Ammon's horn (tissue), 1 donor: ENCODE data around the gene CADPS2.

Experiments
- DNase-seq: peaks from one replicate; pipeline ENCODE4 v3.0.0-alpha.2; 2016; ENCODE audit warnings: low spot score

Gene CADPS2

DNA sequence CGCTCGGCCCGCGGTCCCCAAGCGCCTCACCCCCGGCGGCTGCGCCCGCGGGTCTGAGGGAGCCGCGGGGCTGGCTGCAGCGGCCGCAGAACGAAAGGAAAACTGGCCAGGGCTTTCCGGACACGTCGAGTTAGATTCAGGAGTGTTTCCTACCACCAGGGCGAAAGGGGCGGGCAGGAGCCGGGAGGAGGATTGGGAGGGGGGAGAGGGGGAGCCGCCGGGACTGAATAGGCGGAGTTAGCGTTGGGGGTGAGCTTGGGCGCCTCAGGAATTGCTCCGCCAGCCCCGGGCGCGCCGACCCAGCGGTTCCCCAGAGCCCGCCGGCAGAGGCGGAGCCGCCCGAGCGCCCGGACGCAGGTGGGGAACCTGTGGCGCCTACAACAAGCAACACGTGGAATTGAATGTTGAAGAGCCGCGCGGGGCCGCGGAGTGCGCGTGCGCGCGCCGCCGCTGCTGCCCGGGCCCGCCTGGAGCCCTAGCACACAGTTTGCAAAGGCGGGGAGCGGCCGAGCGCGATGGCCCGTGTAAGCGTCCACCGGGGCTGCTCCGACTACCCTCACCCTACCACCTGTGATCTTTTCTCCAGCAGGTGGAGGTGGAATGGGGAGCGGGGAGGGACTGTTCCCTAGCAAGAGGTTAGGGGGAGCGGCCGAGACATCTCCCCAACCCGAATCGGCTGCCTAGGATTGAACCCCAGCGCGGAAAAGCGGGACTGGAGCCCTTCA is at the start of gene CADPS2:
Gene CADPS2 (minus strand): TSS at position 104 of the 725 bp plus-strand sequence. CDS start 123 bp downstream, outside the sequence.
- peak; percentile 77 for DNase-seq

DNA sequence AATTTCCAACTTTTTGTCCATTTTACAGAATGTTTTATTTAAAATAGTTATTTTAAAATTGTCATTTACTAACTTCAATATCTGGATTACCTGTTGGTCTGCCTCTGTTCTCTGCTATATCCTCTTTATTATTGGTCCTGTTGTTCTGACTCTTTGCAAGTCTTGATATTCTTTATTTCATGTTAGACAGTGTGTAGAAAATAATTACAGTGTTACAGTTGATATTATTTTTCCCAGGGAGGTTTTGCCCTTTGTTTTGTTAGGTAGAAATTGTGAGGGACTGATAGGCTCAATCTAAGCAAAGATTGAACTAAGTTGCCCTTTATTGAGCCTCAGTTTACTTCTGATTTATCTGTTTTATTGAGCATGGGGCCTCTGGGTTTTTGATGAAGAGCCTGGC is 49.4 kb upstream of the CADPS2 start:
- no peak for DNase-seq

- DNase-seq = no peak
Observed at GRCh38 chr7:122919643-122920181, 33.5 kb upstream of the CADPS2 start.

DNA sequence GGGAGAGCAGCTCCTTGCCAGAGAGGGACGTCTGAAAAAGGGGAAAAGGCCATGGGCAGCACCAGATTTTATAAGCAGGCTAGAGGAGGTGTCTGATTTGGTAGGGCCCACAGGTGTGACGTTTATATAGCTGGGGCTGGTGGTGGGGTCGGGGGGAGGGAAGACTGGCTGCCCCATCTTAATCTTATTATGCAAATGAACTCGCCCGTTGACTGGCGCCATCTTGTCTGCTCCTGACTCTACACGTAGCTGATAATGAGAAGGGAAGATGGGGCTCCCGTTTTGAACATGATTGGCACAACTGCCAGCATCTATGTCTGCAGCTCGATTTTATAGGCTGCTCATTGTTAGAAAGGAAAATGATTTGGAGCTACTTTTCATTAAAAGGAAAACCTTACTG is 28.6 kb upstream of the CADPS2 start:
- DNase-seq = no peak

- no peak for DNase-seq
Observed at GRCh38 chr7:122913608-122914007, 27.3 kb upstream of the CADPS2 start.

- no peak for DNase-seq
Observed at GRCh38 chr7:122902751-122903495, 16.7 kb upstream of the CADPS2 start.

- DNase-seq = no peak
Observed at GRCh38 chr7:122901250-122901649, 15.0 kb upstream of the CADPS2 start.

- DNase-seq = no peak
Observed at GRCh38 chr7:122896509-122896908, 10.2 kb upstream of the CADPS2 start.

GRCh38 chr7:122893486-122893885 is 7.2 kb upstream of the CADPS2 start:
- DNase-seq = no peak

- no peak for DNase-seq
Observed at GRCh38 chr7:122889116-122889515, 2.9 kb upstream of the CADPS2 start.

- DNase-seq = no peak
Observed at GRCh38 chr7:122887848-122888247, 1.6 kb upstream of the CADPS2 start.

GRCh38 chr7:122887198-122887597 is 938 bp upstream of the CADPS2 start:
- peak; percentile 84 for DNase-seq

DNA sequence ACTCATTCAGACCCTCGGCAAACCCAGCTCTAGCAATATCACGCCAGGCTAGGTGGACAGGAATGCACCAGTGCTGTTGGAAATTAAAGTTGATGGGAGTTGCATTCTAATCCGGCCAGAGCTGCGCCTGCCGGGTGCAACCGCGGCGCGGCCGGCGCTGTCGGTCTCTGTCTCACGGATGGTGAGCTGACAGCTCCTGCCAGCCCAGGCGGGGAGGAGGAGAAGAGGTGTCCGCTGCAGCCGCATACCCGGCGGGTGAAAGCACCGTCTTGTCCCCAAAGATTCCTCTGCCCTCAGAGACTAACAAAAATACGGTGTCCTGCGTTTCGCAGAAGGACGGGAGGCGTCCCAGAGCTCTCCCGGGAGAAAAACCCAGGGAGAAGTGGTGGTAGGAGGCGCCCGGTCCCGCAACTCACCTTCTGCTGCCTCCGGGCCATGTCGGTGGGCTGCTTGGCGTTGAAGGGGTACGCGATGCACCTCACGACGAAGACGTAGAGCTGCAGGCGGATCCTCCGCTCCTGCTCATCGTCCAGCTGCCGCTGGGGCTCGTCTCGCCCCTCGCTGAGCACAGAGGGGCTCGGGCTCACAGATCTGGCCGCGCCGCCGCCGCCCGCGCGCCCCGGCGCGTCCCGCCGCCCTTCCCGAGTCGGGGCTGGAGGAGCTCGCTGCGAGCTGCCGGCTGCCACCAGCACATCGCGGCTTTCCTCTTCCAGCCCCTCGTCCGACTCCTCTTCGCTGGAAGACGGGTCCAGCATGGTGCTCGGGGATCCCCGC is 490 bp downstream of the CADPS2 start:
- DNase-seq = peak; percentile 32

DNA sequence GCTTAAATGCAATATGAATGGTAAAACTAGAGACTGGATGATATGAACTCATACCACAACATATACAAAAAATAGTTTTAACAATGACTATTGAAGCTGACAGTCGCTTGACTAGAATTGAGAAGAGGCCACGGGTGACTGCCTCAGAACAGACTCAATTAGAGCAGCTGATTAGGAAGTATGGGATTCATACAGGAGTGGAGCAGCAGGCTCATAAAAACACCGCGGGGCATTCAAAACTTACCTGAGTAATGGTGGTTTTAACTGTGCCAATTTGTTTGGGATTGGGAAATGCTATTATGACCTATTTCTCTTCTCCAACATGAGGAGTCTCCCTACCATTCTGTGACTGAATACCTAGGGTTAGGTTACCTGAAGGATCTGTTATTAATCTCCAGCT is 2.1 kb downstream of the CADPS2 start:
- no peak for DNase-seq

GRCh38 chr7:122883049-122883680 is 3.1 kb downstream of the CADPS2 start:
- no peak for DNase-seq

- no peak for DNase-seq
Observed at GRCh38 chr7:122881324-122881723, 4.9 kb downstream of the CADPS2 start.

GRCh38 chr7:122869260-122869659 is 17.0 kb downstream of the CADPS2 start:
- no peak for DNase-seq

- DNase-seq = no peak
Observed at GRCh38 chr7:122867471-122867980, 18.7 kb downstream of the CADPS2 start.

DNA sequence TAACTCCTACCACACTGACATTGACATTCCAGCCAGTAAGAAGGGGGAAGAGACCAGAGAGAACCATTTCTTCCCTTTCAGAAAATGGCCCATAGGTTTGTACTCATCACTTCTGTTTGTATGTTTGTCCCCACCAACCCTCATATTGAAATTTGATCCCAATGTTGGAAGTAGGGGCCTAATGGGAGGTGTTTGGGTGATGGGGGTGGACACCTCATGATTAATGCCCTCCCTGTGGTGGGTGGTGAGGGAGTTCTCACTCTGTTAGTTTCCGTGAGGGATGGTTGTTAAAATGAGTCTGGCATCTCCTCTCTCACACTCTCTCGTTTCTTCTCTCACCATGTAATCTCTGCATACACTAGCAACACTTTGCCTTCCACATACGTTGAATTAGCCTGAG is 21.4 kb downstream of the CADPS2 start:
- DNase-seq = no peak

- no peak for DNase-seq
Observed at GRCh38 chr7:122864016-122864415, 22.2 kb downstream of the CADPS2 start.

GRCh38 chr7:122858320-122858719 is 27.9 kb downstream of the CADPS2 start:
- no peak for DNase-seq

- DNase-seq = no peak
Observed at GRCh38 chr7:122850528-122850927, 35.7 kb downstream of the CADPS2 start.
